GM12864 (cell line): Measurements from ENCODE around the gene FAM120B.

Experiments used
- DNase-seq: peaks from one replicate; pipeline ENCODE4 v3.0.0-alpha.2; 2011; ENCODE audit warnings: low read depth
- H3K4me3 ChIP-seq: 2 replicates; pipeline ENCODE4 v1.5.1; 2011; ENCODE audit warnings: mild to moderate bottlenecking, low read depth, low read length, control low read depth
- TF ChIP-seq, protein P1 (sequence below): IDR thresholded peaks from 2 replicates; pipeline ENCODE4 v1.5.1; 2011; ENCODE audit warnings: low read depth, mild to moderate bottlenecking, moderate library complexity, low read length, control low read depth, inconsistent platforms; ENCODE audit errors: missing control alignments

FAM120B gene

DNA sequence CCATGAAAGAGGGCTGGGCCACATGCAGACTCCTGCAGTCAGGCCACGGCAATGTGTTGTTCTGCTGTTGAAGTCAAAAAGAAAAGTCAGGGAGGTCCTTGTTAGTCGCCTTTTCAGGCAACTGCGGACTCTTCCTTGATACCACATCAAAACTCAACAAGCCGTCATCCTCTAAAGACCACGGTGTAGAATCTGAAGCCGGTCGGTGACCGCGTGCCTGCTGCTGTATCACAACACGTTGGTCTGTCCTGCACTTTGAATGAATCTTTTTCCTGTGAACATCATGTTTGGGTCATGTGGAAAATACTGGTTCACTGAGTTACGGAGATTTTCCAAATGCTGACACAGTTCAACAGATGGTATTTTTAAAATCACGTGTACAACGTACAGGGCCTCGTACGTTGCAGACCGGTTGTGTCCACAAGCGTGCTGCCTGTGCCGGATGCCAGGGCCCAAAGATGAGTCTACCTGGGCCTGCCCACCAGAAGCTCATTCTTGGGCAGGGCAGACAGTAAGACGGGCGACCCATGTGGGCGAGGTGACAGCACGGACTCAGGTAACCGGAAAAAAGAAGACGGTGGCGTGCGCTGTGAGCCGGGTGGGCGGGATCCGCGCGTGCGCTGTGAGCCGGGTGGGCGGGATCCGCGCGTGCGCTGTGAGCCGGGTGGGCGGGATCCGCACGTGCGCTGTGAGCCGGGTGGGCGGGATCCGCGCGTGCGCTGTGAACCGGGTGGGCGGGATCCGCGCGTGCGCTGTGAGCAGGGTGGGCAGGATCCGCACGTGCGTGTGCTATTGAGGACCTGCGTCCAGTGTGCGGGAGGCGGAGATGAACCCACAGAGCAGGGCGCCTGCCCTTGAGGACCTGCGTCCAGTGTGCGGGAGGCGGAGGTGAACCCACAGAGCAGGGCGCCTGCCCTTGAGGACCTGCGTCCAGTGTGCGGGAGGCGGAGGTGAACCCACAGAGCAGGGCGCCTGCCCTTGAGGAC is 114.5 kb downstream of the FAM120B start:
- TF ChIP-seq, protein P1, sequence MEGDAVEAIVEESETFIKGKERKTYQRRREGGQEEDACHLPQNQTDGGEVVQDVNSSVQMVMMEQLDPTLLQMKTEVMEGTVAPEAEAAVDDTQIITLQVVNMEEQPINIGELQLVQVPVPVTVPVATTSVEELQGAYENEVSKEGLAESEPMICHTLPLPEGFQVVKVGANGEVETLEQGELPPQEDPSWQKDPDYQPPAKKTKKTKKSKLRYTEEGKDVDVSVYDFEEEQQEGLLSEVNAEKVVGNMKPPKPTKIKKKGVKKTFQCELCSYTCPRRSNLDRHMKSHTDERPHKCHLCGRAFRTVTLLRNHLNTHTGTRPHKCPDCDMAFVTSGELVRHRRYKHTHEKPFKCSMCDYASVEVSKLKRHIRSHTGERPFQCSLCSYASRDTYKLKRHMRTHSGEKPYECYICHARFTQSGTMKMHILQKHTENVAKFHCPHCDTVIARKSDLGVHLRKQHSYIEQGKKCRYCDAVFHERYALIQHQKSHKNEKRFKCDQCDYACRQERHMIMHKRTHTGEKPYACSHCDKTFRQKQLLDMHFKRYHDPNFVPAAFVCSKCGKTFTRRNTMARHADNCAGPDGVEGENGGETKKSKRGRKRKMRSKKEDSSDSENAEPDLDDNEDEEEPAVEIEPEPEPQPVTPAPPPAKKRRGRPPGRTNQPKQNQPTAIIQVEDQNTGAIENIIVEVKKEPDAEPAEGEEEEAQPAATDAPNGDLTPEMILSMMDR = no peak
- H3K4me3 ChIP-seq = no peak overlapping the region
- DNase-seq = no peak

DNA sequence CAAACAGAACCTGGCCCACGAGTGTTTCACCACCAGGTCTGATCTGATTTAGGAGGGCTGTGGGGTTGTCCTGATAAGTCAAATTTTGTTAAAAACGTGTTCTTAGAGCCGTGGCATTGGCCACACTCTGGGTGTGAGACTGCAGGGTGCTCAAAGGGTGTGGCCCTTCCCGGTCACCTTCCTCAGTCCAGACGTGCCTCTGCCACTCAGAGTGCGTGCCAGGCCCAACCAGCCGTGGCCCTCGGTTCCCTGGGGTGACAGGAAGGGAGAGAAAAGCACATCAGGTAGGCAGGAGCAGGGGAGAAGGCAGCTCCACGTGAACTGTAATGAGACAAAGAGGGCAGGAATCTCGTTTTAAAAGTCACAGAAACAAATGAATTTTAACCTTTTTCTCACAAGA is 115.4 kb downstream of the FAM120B start:
- no peak overlapping the region for H3K4me3 ChIP-seq
- TF ChIP-seq, protein P1 = no peak
- DNase-seq = no peak

DNA sequence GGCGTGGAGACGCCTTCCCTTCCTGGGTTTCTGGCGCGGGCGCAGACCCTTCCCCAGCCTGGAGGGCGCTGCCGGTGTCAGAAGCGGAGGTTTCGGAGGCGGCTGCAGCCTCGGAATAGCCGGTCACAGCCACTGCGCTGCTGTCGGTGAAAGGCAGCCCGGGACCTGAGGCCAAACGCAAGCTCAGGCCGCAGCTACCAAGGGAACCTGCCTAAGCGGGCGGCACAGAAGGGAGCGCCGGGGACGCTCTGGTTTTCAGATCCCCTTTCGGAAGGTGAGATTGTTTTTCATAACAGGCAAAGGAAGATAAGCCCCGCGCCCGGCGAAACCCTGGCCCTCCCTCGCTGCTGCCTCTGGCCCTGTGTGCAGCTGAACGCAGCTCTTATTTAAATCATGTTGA is 116.5 kb downstream of the FAM120B start:
- no peak overlapping the region for H3K4me3 ChIP-seq
- peak; percentile 43 for DNase-seq
- TF ChIP-seq, protein P1 = no peak

DNA sequence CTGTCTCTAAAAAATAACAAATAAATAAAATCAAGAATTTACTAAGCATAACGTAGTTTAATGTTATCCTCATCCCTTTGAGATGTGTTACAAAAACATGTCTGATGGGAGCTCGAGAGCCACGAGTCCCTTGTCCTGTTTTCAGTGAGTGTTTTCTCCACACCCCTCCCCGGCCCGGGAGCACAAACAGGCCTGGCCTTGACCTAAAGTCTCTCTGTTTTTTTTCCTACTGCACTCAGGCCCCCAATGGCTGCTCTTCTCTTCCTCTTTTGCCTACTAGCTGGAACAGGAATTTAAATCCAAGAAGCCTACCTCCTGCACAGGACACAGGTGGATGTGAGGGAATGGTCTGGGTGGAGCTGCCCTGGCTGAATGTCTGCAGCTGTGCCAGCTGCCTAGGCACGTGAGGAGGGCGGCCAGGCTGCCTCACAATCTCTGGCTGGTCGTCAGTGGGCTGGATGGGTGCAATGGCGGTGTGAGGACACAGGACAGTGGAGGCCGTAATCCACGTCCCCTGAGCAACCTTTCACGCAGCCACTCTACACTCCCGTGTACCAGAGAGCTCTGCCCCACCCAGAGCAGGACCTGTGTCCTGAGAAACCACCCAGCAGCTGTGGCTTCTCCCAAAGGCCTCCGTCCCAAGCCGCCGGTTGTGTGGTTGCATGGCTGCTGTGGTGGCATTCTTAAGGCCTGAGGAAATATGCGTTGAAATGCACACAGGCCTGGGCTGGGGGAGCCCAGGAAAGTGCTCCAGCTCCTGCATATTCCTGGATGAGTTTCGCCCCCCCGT is 117.5 kb downstream of the FAM120B start:
- TF ChIP-seq, protein P1 = no peak
- DNase-seq = no peak
- no peak overlapping the region for H3K4me3 ChIP-seq

DNA sequence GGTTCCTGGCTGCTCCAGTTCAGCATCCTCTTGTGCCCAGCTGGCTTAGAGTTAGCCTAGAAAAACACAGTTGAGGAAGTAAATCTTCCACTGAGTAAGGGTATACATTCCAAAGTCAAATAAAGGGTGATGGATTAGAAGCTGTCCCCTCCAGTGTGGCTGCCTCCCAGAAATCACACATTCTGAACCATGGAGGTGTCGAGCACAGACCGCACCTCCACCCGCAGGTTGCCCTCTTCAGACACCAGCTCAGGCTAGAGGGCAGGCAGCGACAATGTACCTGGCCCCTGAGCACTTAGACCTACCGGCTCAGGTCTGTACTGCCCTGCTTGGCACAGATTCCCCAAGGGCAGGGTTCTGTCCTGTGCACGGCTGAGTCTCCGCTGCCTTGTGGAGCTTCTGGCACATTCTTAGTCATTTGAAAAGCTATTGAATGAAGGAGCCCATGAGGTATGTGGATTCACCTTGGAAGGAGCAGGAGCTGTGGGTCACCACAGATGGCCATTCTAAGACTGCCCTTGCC is 118.1 kb downstream of the FAM120B start:
- DNase-seq = no peak
- TF ChIP-seq, protein P1 = no peak
- no peak overlapping the region for H3K4me3 ChIP-seq

DNA sequence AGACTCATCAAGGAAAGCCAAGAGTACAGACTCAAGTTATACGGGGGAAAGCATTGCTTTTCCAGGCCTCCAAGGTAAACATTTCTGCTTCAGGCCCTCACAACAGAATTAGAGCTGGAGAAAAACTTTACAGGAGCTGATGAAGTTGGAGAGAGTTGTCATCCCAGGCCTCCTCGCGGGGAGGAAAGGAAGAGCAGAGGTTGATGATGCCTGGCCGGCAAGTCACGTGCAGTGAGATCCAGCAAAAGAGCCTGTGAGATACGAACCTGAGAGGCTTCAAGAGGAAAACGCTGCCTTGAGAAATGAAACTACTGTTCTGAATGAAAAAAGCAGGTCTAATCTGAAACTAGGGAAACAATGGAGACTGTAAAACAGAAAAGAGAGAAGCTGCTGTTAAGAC is 122.9 kb downstream of the FAM120B start:
- no peak overlapping the region for H3K4me3 ChIP-seq
- DNase-seq = no peak

More for the DNA sequence above, 122.9 kb downstream of the FAM120B start:
- TF ChIP-seq, protein P1 = no peak
